GM12878 (cell line): ENCODE data around the gene WFDC9.
"Not testable (repeated sequence)": the region's sequence is repeated elsewhere in the genome, so short reads cannot be mapped to it uniquely, and the experiment has no call there.

Source experiments
- ATF2 ChIP-seq: IDR thresholded peaks from 2 replicates; pipeline ENCODE4 v1.6.1; 2012; ENCODE audit warnings: low read length, inconsistent platforms
- CTCF ChIP-seq, 3 experiments: IDR thresholded peaks in 2 of 3; conservative IDR thresholded peaks in 1 of 3; 2 replicates each; pipeline ENCODE4 v1.5.1; 2011; ENCODE audit warnings: low read depth in 3 of 3, low read length in 3 of 3, mild to moderate bottlenecking in 3 of 3, control low read depth in 2 of 3, moderate library complexity in 2 of 3, inconsistent platforms in 1 of 3, mixed read lengths in 1 of 3; ENCODE audit not compliant: control insufficient read depth in 2 of 3, insufficient read depth in 1 of 3; ENCODE audit errors: extremely low read depth in 1 of 3
- HCFC1 ChIP-seq: fragments of 150-350 bp; IDR thresholded peaks from 2 replicates; pipeline ENCODE4 v1.6.1; 2014; ENCODE audit warnings: low read length
- HDGF ChIP-seq: fragments of 450-650 bp; IDR thresholded peaks from 2 replicates; pipeline ENCODE4 v1.6.1; 2016; ENCODE audit warnings: antibody characterized with exemption
- SREBF2 ChIP-seq: IDR thresholded peaks from 2 replicates; pipeline ENCODE4 v1.6.1; 2012; ENCODE audit warnings: mild to moderate bottlenecking, low read length
- SUZ12 ChIP-seq: fragments of 200-600 bp; sonication (generic); IDR thresholded peaks from one replicate; pipeline ENCODE4 v1.6.1; 2018; ENCODE audit warnings: antibody characterized with exemption, mild to moderate bottlenecking; ENCODE audit not compliant: unreplicated experiment
- ZNF384 ChIP-seq: IDR thresholded peaks from 2 replicates; pipeline ENCODE4 v1.6.1; 2012; ENCODE audit warnings: low read depth, mild to moderate bottlenecking, low read length, improper control_type of control experiment, borderline replicate concordance

- TF ChIP-seq SREBF2; ZNF384; SUZ12; HDGF; CTCF (IDR thresholded peaks at IDR 0.05 in 2 of 3, conservative IDR thresholded peaks at IDR 0.05 in 1 of 3; ENCODE audit: control insufficient read depth in 2 of 3, extremely low read depth in 1 of 3, insufficient read depth in 1 of 3, low read depth in 3 of 3, low read length in 3 of 3); HCFC1; ATF2: not testable (repeated sequence)
Measured at GRCh38 chr20:45584294-45584693, 46.8 kb downstream of the WFDC9 start.
